ENCODE results near the gene AMN1. TPM values are rescaled to one million over a fixed set of nuclear protein-coding genes. Genes with fewer than 3 reads are reported as not detected.

The AMN1 gene
- total RNA-seq, 1 experiment from 2014 or later = 9.6 TPM

GRCh38 chr12:31622038-31622437, 106.8 kb downstream of the AMN1 start:
- Histone ChIP-seq H4K91ac (ENCODE audit: insufficient read length, low read depth, low read length) (no peak overlapping the region), H2BK5ac (ENCODE audit: insufficient read length, low read length) (no peak overlapping the region), H3K18ac (ENCODE audit: insufficient read length, low read depth, low read length) (no peak overlapping the region), H3K79me2 (ENCODE audit: insufficient read depth, low read length) (no peaks in the 10 kb centered on the region), H4K20me1 (ENCODE audit: control insufficient read depth, insufficient read depth, insufficient read length) (no peaks in the 10 kb centered on the region), H3K4ac (ENCODE audit: low read depth, low read length) (no peak overlapping the region), H3K14ac (ENCODE audit: insufficient read depth, low read length) (no peak overlapping the region), H3T11ph (ENCODE audit: low read length) (no peak overlapping the region), H2BK12ac (ENCODE audit: insufficient read length, low read depth, low read length) (no peak overlapping the region), H3K79me1 (ENCODE audit: insufficient read depth, low read depth, low read length, poor library complexity, severe bottlenecking) (no peaks in the 10 kb centered on the region), H3K9ac (ENCODE audit: extremely low read depth, insufficient read length, low read length) (no peak overlapping the region), H3K9me3 (ENCODE audit: control insufficient read depth, low read depth, low read length) (no peaks in the 10 kb centered on the region), H3K23me2 (ENCODE audit: insufficient read length, low read depth, low read length, poor library complexity, severe bottlenecking) (no peaks in the 10 kb centered on the region), H3K4me1 (ENCODE audit: insufficient read depth, low read length) (no peaks in the 10 kb centered on the region), H2BK15ac (ENCODE audit: low read depth, low read length) (no peak overlapping the region), H3K27ac (ENCODE audit: insufficient read length, low read depth, low read length) (no peak overlapping the region), H3K27me3 (ENCODE audit: insufficient read depth, low read length) (no peaks in the 10 kb centered on the region), H4K5ac (ENCODE audit: insufficient read length, low read depth, low read length) (no peak overlapping the region), H3K56ac (ENCODE audit: insufficient read length, low read depth, low read length) (no peak overlapping the region), H2BK120ac (ENCODE audit: low read depth, low read length, poor library complexity, severe bottlenecking) (no peak overlapping the region), H3K23ac (ENCODE audit: insufficient read length, low read depth, low read length) (no peak overlapping the region), H2AK5ac (ENCODE audit: insufficient read length, low read length) (no peak overlapping the region), H4K8ac (replicated peaks; ENCODE audit: insufficient read length, low read depth, low read length) (no peak overlapping the region), H2BK20ac (ENCODE audit: low read depth, low read length, poor library complexity, severe bottlenecking) (no peak overlapping the region), H3K4me2 (ENCODE audit: insufficient read depth, insufficient read length, low read length) (no peak overlapping the region), H2AFZ (ENCODE audit: low read length) (no peak overlapping the region)
- H3K4me1 Mint-ChIP-seq = peaks cover 0 to 6% of the 10 kb centered on the region in 2 experiments; a peak in 2 of 4 replicates
- no peaks in the 10 kb centered on the region for H3K9me3 Mint-ChIP-seq
- no CpG with 5 or more reads among the region's 4 CpGs for WGBS (ENCODE audit: extremely low coverage, insufficient read length, low lambda C conversion rate)
- H3K4me3 Mint-ChIP-seq = no peak overlapping the region
- no peak for DNase-seq
- TF ChIP-seq, protein P1, sequence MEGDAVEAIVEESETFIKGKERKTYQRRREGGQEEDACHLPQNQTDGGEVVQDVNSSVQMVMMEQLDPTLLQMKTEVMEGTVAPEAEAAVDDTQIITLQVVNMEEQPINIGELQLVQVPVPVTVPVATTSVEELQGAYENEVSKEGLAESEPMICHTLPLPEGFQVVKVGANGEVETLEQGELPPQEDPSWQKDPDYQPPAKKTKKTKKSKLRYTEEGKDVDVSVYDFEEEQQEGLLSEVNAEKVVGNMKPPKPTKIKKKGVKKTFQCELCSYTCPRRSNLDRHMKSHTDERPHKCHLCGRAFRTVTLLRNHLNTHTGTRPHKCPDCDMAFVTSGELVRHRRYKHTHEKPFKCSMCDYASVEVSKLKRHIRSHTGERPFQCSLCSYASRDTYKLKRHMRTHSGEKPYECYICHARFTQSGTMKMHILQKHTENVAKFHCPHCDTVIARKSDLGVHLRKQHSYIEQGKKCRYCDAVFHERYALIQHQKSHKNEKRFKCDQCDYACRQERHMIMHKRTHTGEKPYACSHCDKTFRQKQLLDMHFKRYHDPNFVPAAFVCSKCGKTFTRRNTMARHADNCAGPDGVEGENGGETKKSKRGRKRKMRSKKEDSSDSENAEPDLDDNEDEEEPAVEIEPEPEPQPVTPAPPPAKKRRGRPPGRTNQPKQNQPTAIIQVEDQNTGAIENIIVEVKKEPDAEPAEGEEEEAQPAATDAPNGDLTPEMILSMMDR (conservative IDR thresholded peaks at IDR 0.05) = no peak
- H3K27me3 Mint-ChIP-seq (ENCODE audit: low read depth) = no peaks in the 10 kb centered on the region; the same call in 1 of the 2 replicates
- H3K36me3 Mint-ChIP-seq (ENCODE audit: insufficient read depth in 1 of 3, low read depth in 3 of 3) = no peaks in the 10 kb centered on the region
- peak overlapping the region in 1 of 3 experiments; percentile 37; a peak in 1 of 7 replicates for H3K27ac Mint-ChIP-seq

Other genes with a start within 250 kb of the AMN1 start
- 13.4 and 14.2 TPM in 2 replicates for gene DENND5B, start 137.9 kb downstream of the AMN1 start, total RNA-seq (2021)
- 0.81 and 1.4 TPM in 2 replicates for gene ETFBKMT, start 69.3 kb downstream of the AMN1 start, total RNA-seq (2021)
- 172 and 183 TPM in 2 replicates for gene RESF1, start 230.4 kb upstream of the AMN1 start, total RNA-seq (2021)

Data from H9 (cell line).